GM18511 (cell line): ENCODE data around the gene C1orf198.
A peak's percentile ranks its signal among the peaks of the same experiment; 100 is the strongest.

Source experiments
- ATAC-seq: cut with Tn5 transposase; IDR thresholded peaks from one replicate; pipeline ENCODE4 v1.9.1; 2021; ENCODE audit warnings: mild to moderate bottlenecking, moderate library complexity; ENCODE audit not compliant: unreplicated experiment

The C1orf198 gene

GRCh38 chr1:230867903-230868735, at the start of gene C1orf198:
C1orf198 (minus strand) TSS chr1:230868521; CDS start chr1:230868512, 9 bp downstream.
- peak; percentile 87 for ATAC-seq

GRCh38 chr1:230917284-230918135, 49.2 kb upstream of the C1orf198 start:
- peak; percentile 77 for ATAC-seq

GRCh38 chr1:230916587-230917283, 48.4 kb upstream of the C1orf198 start:
- ATAC-seq, result no peak

- ATAC-seq, result no peak
These were observed 46.8 kb upstream of the C1orf198 start for GRCh38 chr1:230915078-230915477.

GRCh38 chr1:230913496-230913895, 45.2 kb upstream of the C1orf198 start:
- ATAC-seq, result no peak

- ATAC-seq, result no peak
These were observed 42.4 kb upstream of the C1orf198 start for GRCh38 chr1:230910755-230911117.

- ATAC-seq, result no peak
These were observed 41.8 kb upstream of the C1orf198 start for GRCh38 chr1:230909974-230910754.

GRCh38 chr1:230907472-230908205, 39.3 kb upstream of the C1orf198 start:
- ATAC-seq, result no peak

GRCh38 chr1:230906226-230906625, 37.9 kb upstream of the C1orf198 start:
- ATAC-seq, result no peak

GRCh38 chr1:230905733-230906132, 37.4 kb upstream of the C1orf198 start:
- no peak for ATAC-seq

- ATAC-seq, result no peak
These were observed 34.1 kb upstream of the C1orf198 start for GRCh38 chr1:230902349-230902923.

- ATAC-seq, result no peak
These were observed 33.4 kb upstream of the C1orf198 start for GRCh38 chr1:230901671-230902070.

- ATAC-seq, result no peak
These were observed 32.7 kb upstream of the C1orf198 start for GRCh38 chr1:230900984-230901383.

GRCh38 chr1:230899841-230900251, 31.5 kb upstream of the C1orf198 start:
- ATAC-seq, result no peak

- no peak for ATAC-seq
These were observed 30.4 kb upstream of the C1orf198 start for GRCh38 chr1:230898748-230899147.

GRCh38 chr1:230898144-230898543, 29.8 kb upstream of the C1orf198 start:
- ATAC-seq, result no peak

- ATAC-seq, result no peak
These were observed 28.5 kb upstream of the C1orf198 start for GRCh38 chr1:230896779-230897178.

GRCh38 chr1:230895452-230895851, 27.1 kb upstream of the C1orf198 start:
- no peak for ATAC-seq

GRCh38 chr1:230894664-230895063, 26.3 kb upstream of the C1orf198 start:
- ATAC-seq, result no peak
